Adrenal gland (tissue), 12 donors: ENCODE data around the gene SLC22A6. TPM values are rescaled to one million over a fixed set of nuclear protein-coding genes. Genes with fewer than 3 reads are reported as not detected.

ENCODE experiments used
- DNase-seq, 7 donors: peaks; one replicate each; pipeline ENCODE4 v3.0.0-alpha.2; 2019 to 2020
- H3K27ac ChIP-seq, 5 donors: fragments of 200-600 bp; sonication (generic) in 4 of 5; 1 replicate in 3 of 5; 2 replicates in 2 of 5; pipeline versions ENCODE4 v1.5.1 to v1.8.0; 2016 to 2020; ENCODE audit warnings: mild to moderate bottlenecking in 1 of 5
- H3K27me3 ChIP-seq: fragments of 200-600 bp; 2 replicates; pipeline ENCODE4 v1.8.0; 2021
- H3K36me3 ChIP-seq, 2 donors: fragments of 200-600 bp; replicated peaks in 1 of 2; 1 replicate in 1 of 2; 2 replicates in 1 of 2; pipeline versions ENCODE4 v1.5.1 to v1.8.0; 2018 to 2022
- H3K4me1 ChIP-seq, 2 donors: fragments of 200-600 bp; replicated peaks in 1 of 2; 1 replicate in 1 of 2; 2 replicates in 1 of 2; pipeline versions ENCODE4 v1.5.1 to v1.8.0; 2018 to 2021
- H3K4me3 ChIP-seq, 4 donors: fragments of 200-600 bp; sonication (generic) in 3 of 4; one replicate each; pipeline ENCODE4 v1.5.1; 2016 to 2018
- H3K9me3 ChIP-seq, 3 donors: fragments of 200-600 bp; sonication (generic) in 1 of 3; replicated peaks in 1 of 3; 1 replicate in 2 of 3; 2 replicates in 1 of 3; pipeline versions ENCODE4 v1.5.1 to v1.8.0; 2016 to 2021
- CTCF ChIP-seq, 6 experiments: fragments of 450-650 bp in 4 of 6; fragments of 200-600 bp in 2 of 6; sonication (generic) in 1 of 6; IDR thresholded peaks; 1 replicate in 5 of 6; 2 replicates in 1 of 6; pipeline versions ENCODE4 v1.5.1 to v1.8.0; 2016 to 2021; ENCODE audit warnings: antibody characterized with exemption in 6 of 6, mild to moderate bottlenecking in 2 of 6, moderate library complexity in 1 of 6
- POLR2A ChIP-seq, 2 donors: fragments of 450-650 bp; IDR thresholded peaks; one replicate each; pipeline ENCODE4 v1.6.1; 2017; ENCODE audit warnings: antibody characterized with exemption in 2 of 2, mild to moderate bottlenecking in 2 of 2, moderate library complexity in 1 of 2
- WGBS, 4 donors: extraction: QIAGEN DNeasy Blood & Tissue Kit in 2 of 4; methylation state at CpG; one replicate each; pipeline versions ENCODE4 v1.1.5 to v1.1.7; 2013 to 2017; 5-methylcytosine and 5-hydroxymethylcytosine counted together
- intact Hi-C, 2 donors: fragments of 100-400 bp; cut with DNase I; formaldehyde crosslinking; loops; one replicate each; pipeline versions ENCODE4 v1.14.1 to v1.15.0; 2022 to 2023
- polyA plus RNA-seq, 3 donors: library from polyadenylated mRNA; stranded (reverse); fragments of 200-250 nt in 2 of 3; fragments of 350-450 nt in 1 of 3; fragmentation: Illumina TruSeq in 1 of 3; extraction: RNeasy Lipid Tissue Mini Kit (QIAGEN cat#74804) in 1 of 3; gene quantifications; one replicate each; pipeline ENCODE4 v1.2.3, GENCODE V29; 2013 to 2014
- total RNA-seq, 9 donors: library from RNA; depleted of rRNA in 4 of 9; stranded (reverse); fragments of >200 nt in 4 of 9; fragments of 120-200 nt in 1 of 9; fragmentation: NEBNext Ultra II Directional in 1 of 9; extraction: Animal tissue kit (Norgen Biotek cat#: 25700) in 1 of 9; gene quantifications; one replicate each; pipeline versions ENCODE4 v1.1.0 to v1.2.4, GENCODE V29; 2013 to 2023
- donor health status: healthy with polysubstance abuse.
- donor health status: Bipolar disorder and iron deficiency.
- donor health status: DM: yes; HTN: yes; CAD: no.
- donor health status: DM: no; HTN: no; CAD: no.
- donor health status: DM: no; HTN: no; CAD: no.
- donor health status: DM: yes; HTN: yes; CAD: no.

SLC22A6 gene
- total and polyA plus RNA-seq, 12 donors, result not detected

- intact Hi-C loops, result no loop called here
- no peaks in the 10 kb centered on the region for H3K4me1 ChIP-seq
- 82 to 86% (median 85%) methylated on average over 5 of the region's 5 CpGs for WGBS, 4 donors
Observed at GRCh38 chr11:63010934-63011439, 26.2 kb upstream of the SLC22A6 start.

DNA sequence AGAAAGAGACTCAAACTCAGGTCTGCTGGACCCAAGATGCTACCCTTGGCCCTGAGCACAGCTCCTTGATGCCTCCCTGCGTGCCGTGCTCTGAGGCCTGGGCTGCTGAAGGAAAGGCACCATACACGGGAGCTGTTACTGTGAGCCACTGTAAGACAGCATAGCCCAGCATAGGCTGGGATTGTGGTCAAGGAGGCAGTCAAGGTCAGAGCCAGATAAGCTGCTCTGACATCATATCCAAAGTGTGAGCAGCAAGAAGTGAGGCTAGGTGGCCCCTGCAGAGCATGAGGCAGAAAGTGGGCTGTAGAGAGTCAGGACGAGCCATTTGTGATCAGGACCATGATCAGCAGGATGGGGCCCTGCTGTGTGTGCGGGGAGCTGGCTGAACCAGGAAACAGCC is 23.2 kb upstream of the SLC22A6 start:
- H3K9me3 ChIP-seq, result no peaks in the 10 kb centered on the region
- H3K36me3 ChIP-seq, result no peaks in the 10 kb centered on the region
- H3K27me3 ChIP-seq, result no peaks in the 10 kb centered on the region
- TF ChIP-seq CTCF (IDR thresholded peaks at IDR 0.05) (no peak), POLR2A (IDR thresholded peaks at IDR 0.05) (no peak)
- no peak overlapping the region for H3K27ac ChIP-seq
- H3K4me1 ChIP-seq, result no peaks in the 10 kb centered on the region
- intact Hi-C loops, result no loop called here
- peak in 5 of 7 donors; percentile 25 to 49 (median 29) for DNase-seq
- 45 to 77% (median 63%) methylated on average over 4 to 5 of the region's 5 CpGs for WGBS, 4 donors
- no peak overlapping the region for H3K4me3 ChIP-seq

More at GRCh38 chr11:63010934-63011439, 26.2 kb upstream of the SLC22A6 start:
- Histone ChIP-seq H3K27me3 (no peaks in the 10 kb centered on the region), H3K27ac (no peak overlapping the region), H3K4me3 (no peak overlapping the region), H3K36me3 (no peaks in the 10 kb centered on the region), H3K9me3 (no peaks in the 10 kb centered on the region)
- TF ChIP-seq CTCF (IDR thresholded peaks at IDR 0.05) (no peak), POLR2A (IDR thresholded peaks at IDR 0.05) (no peak)
- no peak for DNase-seq

DNA sequence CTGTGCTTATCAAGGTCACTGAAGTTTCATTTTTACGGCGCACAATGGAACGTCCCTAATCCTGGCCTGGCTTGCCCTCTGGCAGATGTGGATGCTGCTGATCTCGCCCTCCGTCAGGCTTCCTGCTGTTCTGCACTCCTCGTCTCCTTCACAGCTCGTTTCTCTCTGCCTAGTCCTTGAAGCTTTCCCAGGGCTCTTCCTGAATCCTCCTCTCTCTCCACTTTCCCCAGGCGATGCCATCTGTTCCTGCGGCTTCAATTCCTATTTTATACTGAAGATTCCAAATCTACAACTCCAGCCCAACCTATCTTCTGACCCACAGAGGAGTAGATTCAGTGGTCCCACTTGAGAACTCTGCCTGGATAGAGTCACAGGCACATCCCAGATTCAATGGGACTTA is 16.7 kb upstream of the SLC22A6 start:
- H3K9me3 ChIP-seq, result no peaks in the 10 kb centered on the region
- no peak for DNase-seq
- H3K27ac ChIP-seq, result no peak overlapping the region
- H3K4me3 ChIP-seq, result no peak overlapping the region
- H3K27me3 ChIP-seq, result no peaks in the 10 kb centered on the region
- TF ChIP-seq POLR2A (IDR thresholded peaks at IDR 0.05) (no peak), CTCF (IDR thresholded peaks at IDR 0.05) (no peak)
- H3K4me1 ChIP-seq, result no peaks in the 10 kb centered on the region
- intact Hi-C loops, result no loop called here
- 65 to 73% (median 69%) methylated on average over 9 of the region's 9 CpGs for WGBS, 4 donors
- no peaks in the 10 kb centered on the region for H3K36me3 ChIP-seq

- intact Hi-C loops, result no loop called here
- Histone ChIP-seq H3K27ac (no peak overlapping the region), H3K4me3 (no peak overlapping the region), H3K4me1 (no peaks in the 10 kb centered on the region), H3K36me3 (no peaks in the 10 kb centered on the region), H3K27me3 (no peaks in the 10 kb centered on the region), H3K9me3 (no peaks in the 10 kb centered on the region)
- DNase-seq, result no peak
- 66 to 77% (median 72%) methylated on average over 4 to 7 of the region's 7 CpGs for WGBS, 4 donors
- TF ChIP-seq POLR2A (IDR thresholded peaks at IDR 0.05) (no peak), CTCF (IDR thresholded peaks at IDR 0.05) (no peak)
Observed at GRCh38 chr11:62999649-63000048, 14.9 kb upstream of the SLC22A6 start.
